ENCODE data around the gene CCNDBP1.
A peak's percentile ranks its signal among the peaks of the same experiment; 100 is the strongest.

Gene CCNDBP1

DNA sequence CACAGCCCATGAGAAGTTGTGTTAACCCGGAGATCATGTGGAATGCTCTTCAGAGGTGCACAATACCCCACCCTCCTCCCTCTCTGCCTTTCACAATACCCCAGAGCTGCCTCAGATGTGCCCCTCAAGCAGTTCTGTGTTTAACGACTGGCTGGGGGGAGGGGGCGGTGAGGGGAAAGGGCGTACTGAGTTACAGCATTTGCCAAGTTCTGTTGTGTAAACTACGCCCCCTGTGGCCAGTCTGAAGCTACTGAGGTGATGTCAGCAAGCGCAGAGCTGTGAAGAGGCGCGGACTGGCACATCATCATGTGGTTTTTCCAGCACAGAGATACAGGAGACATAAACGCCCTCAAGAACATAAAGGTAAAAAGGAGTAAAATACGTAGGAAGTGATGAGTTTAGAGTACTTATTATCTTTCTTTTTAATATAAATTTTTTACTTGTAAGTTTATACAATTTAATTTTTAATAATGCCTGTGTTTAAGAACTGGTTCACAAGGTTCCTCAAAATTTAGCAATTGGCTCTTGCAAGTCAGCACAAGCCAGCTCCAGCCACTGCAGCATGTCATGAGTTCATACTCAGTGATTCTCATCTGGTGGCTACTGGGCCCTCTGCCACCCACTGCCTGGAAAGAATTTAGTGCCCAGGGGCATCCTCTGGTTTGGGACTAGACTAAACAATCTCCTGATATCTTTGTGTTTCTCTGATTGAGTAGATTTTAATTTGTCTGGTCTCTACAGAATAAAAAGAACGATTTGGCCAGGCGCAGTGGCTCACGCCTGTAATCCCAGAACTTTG, 33.9 kb downstream of the CCNDBP1 start:
- DNase-seq (ENCODE audit: low spot score) = peak; percentile 93

DNA sequence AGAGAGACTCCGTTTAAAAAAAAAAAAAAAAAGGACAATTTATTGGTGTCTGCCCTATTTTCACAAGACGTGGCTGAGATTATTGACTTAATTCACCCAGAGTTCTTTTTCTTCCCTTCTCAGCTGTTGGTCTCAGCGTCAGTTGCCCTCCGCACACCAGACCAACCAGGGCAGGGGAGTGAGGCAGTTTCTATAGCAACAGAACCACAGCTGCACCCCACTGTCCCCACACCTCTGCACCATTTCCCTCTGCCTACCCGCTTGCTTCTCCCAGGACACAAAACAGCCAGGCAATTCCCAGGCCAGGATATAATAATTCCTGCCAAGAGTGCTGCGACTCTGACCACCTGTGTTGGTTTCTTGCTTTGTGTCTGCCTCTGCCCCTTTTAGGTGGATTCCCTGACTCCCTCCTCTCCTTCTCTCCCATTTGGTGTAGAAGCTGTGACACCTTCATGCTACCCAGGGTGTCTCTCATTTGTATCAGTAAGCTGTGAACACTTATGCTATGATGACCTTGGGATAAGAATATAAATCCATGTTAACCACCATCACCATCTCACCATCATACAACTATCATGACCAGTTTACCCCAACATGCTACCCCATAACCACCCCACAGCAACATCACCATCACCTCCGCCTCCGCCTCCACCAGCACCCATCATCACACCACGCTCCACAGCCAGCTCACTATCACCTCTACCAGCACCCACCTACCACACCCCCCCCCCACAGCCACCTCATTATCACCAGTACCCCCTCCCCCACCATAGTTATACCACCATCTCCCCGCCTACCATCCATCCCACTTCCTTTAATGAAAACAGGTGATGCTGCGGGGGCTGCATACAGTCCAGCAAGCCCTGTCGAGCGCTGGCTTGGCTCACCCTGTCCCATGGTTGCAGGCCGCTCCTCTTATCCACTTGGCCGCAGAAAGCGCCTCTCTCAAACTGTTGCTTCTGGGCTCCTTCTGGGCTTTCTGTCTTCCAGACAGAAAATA, 35.0 kb downstream of the CCNDBP1 start:
- DNase-seq (ENCODE audit: low spot score) = peak; percentile 80

DNA sequence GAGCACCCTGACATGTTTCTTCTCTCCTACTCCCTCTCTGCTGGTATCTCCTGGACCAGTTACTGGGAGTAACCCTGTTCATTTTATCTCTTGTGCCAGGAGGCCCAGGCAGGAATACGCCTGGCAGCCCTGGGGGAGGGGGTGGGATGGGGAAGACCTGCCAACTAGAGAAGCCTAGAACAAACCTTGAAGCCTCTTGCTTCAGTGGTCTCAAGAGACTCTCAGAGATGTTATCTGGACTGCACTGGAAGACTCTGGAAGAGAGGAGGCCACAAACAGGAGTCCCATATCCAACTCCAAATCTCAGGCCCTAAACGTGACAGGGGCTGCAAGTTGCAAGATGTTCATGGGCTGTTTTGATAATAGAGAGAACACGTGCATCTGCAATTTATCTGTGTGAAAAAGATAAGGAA, 35.8 kb downstream of the CCNDBP1 start, which contains the start of gene EPB42:
Gene EPB42 (minus strand): TSS at position 28 of the 413 bp plus-strand sequence. CDS start 193 bp downstream, outside the sequence.
- DNase-seq (ENCODE audit: low spot score) = peak; percentile 94

DNA sequence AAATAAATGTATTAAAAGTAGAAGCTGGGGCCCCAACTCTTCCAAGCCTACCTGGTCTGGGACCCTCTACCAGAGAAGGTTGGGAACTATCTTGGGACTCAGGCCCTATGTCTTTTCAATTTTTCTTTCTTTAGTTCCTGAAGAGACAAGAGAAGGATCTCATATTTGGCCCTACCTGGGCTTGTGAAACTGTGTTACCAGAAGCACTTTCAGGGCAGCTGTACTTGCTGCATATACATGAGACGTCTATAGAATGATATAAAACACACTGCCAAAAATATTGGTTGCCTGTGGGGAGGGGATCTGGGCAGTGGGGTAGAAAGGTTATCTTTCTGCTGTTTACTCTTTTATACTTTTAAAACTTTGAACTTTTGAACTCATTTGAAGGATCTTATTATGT, 36.2 kb downstream of the CCNDBP1 start:
- no peak for DNase-seq (ENCODE audit: low spot score)

DNA sequence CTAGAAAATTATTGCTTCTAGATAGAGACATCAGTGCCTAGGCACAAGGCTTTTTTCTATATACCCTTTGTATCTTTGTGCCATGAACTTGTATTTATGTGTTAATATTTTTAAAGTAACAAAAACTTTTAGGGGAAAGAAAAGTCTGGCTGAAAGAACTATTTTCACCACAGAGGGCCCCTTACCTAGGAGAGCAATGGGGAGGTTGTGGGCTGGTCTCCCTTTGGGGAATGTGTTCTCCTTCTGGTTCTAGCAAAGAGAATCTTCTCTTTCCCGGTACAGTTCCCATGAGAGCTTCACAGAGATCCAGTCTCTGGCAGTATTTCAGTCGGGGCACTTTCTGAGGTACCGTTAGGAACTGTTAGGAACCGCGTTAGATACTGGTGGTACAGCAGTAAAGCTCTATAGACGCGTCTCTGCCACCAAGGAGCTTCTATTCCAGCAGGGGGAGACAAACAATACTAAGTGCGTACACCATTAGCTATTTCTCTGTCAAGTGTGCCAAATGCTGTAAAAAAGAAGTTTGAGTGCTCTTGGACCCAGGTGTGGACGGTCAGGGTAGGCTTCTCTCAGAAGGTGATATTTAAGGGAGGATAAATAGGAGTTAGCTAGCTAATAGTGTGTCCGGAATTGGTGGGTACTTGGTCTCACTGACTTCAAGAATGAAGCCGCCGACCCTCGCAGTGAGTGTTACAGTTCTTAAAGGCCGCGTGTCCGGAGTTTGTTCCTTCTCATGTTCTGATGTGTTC, 40.2 kb downstream of the CCNDBP1 start:
- peak; percentile 91 for DNase-seq (ENCODE audit: low spot score)

DNA sequence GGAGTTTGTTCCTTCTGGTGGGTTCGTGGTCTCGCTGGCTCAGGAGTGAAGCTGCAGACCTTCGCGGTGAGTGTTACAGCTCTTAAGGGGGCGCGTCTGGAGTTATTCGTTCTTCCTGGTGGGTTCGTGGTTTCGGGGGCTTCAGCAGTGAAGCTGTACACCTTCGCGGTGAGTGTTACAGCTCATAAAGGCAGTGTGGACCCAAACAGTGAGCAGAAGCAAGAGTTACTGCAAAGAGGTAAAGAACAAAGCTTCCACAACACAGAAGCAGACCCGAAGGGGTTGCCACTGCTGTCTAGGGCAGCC, 40.7 kb downstream of the CCNDBP1 start:
- DNase-seq (ENCODE audit: low spot score) = peak; percentile 34

DNA sequence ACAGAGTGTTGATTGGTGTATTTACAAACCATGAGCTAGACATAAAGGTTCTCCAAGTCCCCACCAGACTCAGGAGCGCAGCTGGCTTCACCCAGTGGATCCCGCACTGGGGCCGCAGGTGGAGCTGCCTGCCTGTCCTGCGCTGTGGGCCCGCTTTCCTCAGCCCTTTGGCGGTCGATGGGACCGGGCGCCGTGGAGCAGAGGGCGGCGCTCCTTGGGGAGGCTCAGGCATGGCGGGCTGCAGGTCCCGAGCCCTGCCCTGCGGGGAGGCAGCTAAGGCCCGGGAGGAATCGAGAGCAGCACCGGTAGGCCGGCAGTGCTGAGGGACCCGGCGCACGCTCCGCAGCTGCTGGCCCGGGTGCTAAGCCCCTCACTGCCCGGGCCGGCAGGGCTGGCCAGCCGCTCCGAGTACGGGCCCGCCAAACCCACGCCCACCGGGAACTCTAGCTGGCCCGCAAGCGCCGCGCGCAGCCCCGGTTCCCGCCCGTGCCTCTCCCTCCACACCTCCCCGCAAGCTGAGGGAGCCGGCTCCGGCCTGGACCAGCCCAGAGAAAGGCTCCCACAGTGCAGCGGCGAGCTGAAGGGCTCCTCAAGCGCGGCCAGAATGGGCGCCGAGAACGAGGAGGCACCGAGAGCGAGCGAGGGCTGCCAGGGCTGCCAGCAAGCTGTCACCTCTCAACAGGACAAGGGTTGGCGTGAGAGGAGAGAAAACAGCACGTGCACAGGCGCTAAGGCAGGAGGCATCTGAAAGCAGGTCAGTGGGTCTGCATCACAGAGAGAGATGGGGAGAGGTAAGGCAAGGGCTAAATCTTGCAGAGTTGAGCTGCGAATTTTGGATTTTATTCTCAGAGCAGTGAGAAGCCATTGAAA, 41.5 kb downstream of the CCNDBP1 start:
- DNase-seq (ENCODE audit: low spot score) = no peak

DNA sequence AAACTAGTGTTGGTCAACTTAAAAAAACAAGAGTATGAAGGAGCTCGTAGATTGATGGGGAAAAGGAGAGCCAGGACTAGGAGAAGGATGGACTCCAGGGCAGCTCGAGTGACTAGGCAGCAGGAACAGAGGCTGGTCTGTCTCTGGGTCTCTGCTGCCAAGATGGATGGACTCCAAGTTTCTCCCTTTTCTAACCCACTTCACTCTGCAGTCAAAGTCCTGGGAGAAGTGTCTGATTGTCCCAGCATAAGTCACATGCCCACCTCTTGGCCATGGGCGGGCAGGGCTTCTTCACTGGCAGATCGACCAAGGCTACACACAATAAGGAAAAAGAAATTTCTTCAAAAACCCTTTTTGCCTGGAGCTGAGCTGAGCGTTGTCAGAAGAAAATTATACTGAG, 44.8 kb downstream of the CCNDBP1 start:
- no peak for DNase-seq (ENCODE audit: low spot score)

DNA sequence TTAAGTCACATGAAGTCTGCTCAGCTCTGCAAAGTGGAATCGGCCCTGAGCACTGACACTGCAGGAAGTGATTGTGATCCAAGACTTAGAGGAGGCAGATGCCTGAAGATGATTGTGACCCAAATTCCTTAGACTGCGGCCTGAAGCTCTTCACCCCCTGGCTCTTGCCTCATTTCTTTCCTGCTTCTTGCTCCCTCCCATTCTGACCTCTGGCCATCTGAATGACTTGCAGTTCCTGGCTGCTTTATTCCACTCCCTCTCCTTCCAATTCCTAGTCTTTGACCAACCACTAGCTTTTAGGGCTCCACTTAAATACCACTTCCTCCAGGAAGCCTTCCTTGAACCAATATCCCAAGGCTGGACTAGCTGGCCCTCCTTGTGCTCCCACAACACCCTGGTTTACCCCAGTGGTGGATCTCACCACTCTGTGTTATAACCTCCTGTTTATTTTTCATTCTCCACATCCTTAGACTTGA, 45.5 kb downstream of the CCNDBP1 start:
- DNase-seq (ENCODE audit: low spot score) = no peak

DNA sequence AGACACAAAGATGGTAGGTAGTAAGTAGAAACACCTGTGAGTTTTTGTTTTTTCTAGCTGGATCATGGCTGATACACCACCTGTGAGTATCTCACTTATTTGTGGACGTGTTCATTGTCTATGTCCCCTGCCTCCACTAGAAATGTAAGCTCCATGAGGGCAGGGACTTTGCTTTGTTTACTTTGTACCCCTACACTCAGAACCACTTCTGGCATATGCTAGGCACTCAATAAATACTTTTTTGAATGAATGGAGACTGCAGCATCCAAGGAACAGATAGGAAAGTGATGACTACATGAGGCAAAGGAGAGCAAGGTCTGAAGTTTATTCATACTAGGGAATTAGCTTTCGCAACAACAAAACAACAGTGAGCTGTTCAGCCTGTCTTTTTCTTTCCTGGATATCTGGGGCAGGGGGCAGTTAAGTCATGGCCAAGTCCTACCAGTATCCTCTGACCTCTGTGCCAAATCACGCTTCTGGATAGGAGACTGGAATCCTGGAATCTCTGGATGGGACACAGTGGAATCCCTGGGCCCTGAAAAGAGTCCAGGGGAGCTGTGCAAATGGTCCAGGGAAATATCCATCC, 47.2 kb downstream of the CCNDBP1 start:
- no peak for DNase-seq (ENCODE audit: low spot score)

DNA sequence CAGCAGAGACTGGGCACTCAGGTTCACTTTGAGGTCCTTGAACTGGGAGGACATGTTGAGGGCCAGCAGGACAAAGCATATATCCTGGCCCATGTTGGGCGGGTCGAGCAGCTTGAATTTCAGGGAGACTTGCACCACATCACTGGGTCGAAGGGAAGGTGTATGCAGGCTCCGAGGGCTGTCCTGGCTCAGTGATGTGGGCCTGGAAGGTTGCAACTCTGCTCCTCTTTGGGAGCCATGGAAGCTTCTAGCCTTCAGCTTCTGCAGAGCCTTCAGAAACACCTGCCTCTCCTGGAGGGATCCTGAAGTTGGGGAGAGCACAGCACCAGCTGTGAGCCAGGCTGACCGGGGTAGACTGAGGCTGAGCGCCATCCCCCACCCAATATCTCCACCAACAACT, 50.3 kb downstream of the CCNDBP1 start:
- no peak for DNase-seq (ENCODE audit: low spot score)

DNA sequence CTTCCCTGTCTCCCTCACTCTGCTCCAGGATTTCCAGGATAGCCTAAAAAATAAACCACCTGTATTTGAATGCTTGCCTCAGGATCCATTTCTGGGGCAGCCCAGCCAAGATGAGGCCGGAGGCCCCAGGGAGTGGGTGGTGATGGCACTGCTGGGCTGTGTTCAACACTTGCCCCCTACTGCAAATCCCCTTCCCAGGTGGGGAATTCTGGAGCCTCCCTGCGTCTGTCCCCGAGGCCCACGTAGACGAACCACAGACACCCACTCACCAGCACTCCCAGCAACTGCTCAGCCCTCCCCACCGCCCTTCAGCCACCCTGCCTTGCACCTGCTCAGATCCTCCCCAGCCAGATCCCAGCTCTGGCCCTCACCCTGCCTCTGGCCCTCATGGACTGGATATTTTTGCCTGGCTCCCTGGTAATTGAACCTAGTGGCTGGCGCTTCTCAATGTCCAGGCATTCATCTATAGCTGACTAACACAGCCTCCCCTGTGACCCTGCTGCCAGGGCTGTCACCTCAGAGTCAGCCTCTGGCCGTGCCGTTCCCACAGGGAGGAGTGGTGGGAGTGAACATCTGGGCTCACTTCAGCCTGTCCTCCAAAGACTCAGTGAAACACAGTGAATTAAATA, 52.8 kb downstream of the CCNDBP1 start:
- no peak for DNase-seq (ENCODE audit: low spot score)

DNA sequence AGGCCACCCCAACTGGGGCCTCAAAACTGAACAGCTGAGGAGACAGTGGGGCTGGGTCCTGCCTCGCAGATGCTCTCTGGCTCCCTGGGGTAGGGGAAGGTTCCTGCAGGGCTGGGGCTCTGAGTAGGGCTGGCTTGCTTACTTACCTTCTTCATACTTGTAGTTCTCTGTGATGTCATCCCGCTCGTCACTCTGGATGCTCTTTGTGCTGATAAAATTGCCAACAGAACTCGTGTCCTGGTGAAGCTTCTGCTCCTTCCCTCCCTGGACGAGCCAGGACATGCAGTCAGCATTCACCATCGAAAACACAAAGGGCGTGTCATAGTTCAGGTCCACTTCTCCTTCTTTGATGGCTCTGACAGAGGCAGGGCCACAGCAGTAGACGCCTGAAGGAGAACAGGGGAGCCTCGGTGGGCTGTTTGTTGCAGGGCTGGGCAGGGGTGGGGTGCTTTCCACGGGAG, 53.5 kb downstream of the CCNDBP1 start:
- DNase-seq (ENCODE audit: low spot score) = no peak

DNA sequence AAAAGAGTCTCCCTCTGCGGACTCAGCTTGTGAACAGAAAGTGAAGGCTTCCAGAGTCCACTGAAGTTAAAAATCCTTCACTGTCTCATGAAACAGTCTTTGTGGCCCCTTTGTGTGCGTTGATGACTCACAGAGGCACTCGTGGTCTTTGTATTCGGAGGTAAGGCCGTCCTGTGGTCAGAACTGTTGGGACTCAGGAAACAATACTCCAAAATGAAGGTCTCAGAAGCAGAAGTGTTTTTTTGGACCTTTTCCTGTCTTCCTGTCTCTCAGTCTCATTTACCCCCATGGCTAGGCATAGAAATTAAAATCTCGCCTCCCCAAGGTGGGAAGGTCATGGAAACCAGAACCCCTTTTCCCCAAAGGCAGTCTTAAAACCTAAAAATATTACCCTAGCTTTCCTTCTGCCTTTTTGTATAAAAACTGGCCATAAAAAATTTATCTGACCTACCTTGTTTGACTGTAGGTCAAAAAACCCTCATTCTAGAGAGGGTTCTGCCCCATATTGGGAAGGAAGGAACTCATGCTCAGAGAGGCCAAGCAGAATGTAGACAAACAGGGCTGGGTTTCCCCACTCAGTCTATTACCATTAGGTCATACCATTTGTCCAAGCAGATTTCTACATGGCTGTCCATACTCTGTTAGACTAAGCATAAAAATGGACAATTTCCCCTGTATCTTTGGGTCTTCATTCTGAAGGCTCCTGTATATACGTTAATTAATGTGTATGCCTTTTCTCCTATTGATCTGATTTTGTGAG, 54.7 kb downstream of the CCNDBP1 start:
- DNase-seq (ENCODE audit: low spot score) = no peak

DNA sequence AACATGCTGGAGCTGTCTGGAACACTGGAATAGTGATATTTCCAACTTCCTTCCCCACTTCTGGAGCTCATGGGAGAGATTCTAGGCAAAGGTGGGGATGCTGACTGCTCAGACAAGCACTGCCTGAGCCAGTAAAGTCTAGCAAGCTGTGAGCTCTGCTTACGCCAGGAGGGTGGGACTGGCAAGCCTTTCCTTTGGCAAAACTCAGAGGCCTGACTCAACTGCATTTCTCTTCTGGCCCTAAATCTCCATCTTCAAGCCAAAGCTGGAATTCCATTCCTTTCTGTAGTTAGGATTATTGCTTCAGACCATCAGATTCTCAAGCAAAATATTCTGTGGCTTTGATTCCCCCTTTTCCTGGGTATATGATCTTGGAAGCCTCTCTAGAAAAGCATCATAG, 55.9 kb downstream of the CCNDBP1 start:
- DNase-seq (ENCODE audit: low spot score) = no peak

DNA sequence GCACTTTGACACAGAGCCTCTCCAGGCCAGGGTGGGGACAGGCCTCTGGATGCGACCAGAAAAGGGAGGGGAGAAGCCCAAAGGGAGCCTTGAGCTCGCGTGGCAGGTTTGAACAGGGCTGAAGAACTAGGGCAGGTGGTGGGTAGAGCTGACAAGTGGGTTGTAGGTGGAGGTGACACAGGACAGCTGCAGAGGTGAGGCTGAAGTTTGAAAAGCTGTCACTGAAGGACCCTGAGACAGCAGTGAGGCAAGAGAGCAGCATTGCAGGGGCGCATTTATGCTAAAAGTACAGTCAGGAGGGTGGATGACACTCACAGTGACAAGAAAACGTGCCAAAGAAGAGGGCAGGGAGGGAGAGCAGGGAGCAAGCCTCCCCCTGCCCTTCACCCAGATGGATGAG, 57.4 kb downstream of the CCNDBP1 start:
- DNase-seq (ENCODE audit: low spot score) = no peak

DNA sequence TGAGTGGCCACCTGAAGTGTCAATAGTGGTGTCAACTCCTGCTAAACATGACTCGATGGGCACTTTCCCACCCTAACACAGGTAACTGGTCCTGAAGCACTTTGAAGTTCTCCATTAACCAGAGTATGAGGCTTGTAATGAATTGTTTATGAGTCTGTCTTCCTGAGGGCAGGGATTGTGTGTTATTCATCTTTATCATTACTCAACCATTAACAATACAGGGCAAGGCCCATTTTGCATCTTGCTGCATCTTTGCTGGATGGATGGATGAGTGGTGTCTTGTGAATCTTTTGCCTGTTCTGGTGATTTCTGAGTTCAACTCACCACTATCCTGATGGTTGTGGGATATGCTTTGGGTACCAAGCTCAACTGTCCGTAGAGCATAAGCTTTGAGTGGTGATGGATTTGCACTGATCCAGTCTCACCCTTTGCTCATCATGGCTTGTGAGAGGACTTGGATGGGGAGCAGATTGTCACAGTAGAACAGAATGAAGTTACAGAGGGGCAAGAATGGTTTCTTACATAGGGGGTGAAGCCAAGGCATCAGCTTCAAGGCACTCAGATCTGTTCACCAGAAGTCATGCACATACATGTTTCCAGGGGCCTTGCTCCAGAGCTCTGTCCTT, 57.9 kb downstream of the CCNDBP1 start:
- no peak for DNase-seq (ENCODE audit: low spot score)

DNA sequence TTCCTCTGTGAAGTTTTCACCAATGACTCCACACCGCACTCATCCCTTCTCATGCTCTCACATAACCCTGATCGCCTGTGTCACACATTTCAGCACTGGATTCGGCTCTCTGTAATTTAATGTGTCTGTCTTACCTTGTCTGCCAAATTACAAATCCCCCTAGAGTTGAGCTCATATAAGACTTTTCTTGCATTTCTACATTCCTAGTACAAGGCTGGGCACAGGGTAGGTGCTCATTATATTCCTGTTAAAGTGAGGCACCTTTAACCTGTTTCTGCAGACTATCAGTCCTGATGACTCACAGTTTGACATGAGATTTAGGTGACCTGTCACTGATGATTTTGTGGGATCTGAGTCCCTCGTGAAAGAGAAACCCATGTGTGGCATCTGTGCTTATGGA, 58.9 kb downstream of the CCNDBP1 start:
- DNase-seq (ENCODE audit: low spot score) = no peak

DNA sequence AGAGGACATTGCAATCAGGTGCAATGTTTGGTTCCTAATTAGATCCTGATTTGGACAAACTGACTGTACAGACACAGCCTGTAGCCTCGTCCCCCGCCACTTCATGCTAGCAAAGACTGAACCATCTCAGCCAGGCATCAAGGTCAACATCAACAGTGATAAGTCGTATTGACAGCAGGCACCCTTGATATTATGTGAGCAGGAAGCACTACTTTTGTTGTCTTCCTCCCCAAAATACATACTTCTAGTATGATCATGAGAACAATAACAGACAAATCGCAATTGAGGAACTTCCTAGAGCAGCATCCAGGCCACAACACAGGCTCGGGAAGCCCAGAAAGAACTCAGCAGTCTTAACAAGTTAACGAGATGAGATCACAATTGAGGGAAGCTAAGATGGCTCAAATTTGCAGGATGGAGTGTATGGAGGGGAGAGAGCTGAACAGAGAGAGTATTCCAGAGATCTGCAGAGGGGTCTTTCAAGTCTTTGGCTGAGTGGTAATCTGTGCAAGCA, 61.1 kb downstream of the CCNDBP1 start:
- no peak for DNase-seq (ENCODE audit: low spot score)

All from hematopoietic multipotent progenitor cell treated with erythropoietin and hydrocortisone succinate and interleukin-3 and kit ligand, for 17 days (in vitro differentiated cells).